ENCODE results near the gene CTNNBL1. TPM values are rescaled to one million over a fixed set of nuclear protein-coding genes. Genes with fewer than 3 reads are reported as not detected.
A peak's percentile ranks its signal among the peaks of the same experiment; 100 is the strongest.

The CTNNBL1 gene
- total and polyA plus RNA-seq, 2 donors (not counting 1 experiment from before 2014, with no cell fraction given) = 31.3 to 39.0 TPM

DNA sequence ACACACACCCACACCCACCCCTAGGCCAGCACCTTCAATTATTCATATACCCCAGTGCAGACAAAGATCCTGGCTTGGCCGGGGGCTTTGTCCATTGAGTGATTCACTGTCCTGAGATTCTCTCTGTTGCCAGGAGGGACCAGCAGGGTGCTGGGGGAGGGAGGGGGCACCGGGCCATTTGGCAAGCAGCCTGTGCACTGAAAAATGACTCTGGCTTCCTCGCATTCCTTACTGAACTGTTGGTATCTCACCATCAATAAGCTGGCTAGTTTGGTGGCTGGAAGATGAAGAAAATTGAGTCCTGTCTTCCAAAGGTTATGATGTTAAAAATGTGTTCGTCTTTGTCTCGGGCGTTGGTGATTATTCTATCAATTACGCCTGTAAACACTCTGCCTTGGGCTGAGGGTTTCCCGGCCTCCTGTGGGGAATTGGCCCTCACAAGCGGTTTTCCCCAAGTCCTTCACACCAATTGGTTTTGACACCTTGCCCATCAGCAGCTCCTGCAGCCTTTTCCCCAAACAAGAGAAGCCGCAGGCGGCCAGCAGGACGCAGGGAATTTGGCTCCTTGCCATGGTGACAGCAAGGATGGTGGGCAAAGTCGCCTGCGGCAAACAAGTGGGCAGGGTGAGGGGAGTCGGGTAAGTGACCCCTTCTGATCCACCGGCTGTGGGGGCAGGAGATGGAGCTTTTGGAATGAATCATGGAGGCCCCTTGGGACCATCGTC, 214.0 kb downstream of the CTNNBL1 start:
- H3K4me2 ChIP-seq (ENCODE audit: extremely low read depth, insufficient read depth, low read length) = no peak overlapping the region
- H2AFZ ChIP-seq (ENCODE audit: low read length) = no peak overlapping the region
- H3K79me2 ChIP-seq (ENCODE audit: control insufficient read depth, insufficient read depth, low read length) = no peaks in the 10 kb centered on the region
- peaks cover 3% of the 10 kb centered on the region for H3K4me1 ChIP-seq (ENCODE audit: control insufficient read depth, extremely low read depth, insufficient read depth, low read length)
- H3K9ac ChIP-seq (ENCODE audit: insufficient read depth, low read length) = no peak overlapping the region
- no peak overlapping the region for H3K27ac ChIP-seq (ENCODE audit: insufficient read depth, low read length)
- no peaks in the 10 kb centered on the region for H4K20me1 ChIP-seq (ENCODE audit: control insufficient read depth, extremely low read depth, insufficient read depth, low read length)
- H3K36me3 ChIP-seq (ENCODE audit: control insufficient read depth, insufficient read depth, low read length) = no peaks in the 10 kb centered on the region
- TF ChIP-seq, protein P1, sequence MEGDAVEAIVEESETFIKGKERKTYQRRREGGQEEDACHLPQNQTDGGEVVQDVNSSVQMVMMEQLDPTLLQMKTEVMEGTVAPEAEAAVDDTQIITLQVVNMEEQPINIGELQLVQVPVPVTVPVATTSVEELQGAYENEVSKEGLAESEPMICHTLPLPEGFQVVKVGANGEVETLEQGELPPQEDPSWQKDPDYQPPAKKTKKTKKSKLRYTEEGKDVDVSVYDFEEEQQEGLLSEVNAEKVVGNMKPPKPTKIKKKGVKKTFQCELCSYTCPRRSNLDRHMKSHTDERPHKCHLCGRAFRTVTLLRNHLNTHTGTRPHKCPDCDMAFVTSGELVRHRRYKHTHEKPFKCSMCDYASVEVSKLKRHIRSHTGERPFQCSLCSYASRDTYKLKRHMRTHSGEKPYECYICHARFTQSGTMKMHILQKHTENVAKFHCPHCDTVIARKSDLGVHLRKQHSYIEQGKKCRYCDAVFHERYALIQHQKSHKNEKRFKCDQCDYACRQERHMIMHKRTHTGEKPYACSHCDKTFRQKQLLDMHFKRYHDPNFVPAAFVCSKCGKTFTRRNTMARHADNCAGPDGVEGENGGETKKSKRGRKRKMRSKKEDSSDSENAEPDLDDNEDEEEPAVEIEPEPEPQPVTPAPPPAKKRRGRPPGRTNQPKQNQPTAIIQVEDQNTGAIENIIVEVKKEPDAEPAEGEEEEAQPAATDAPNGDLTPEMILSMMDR (conservative IDR thresholded peaks at IDR 0.05 in 1 of 2, IDR thresholded peaks at IDR 0.05 in 1 of 2; ENCODE audit: low read depth in 1 of 2, low read length in 2 of 2) = no peak
- no peak for TF ChIP-seq EZH2 (IDR thresholded peaks at IDR 0.05; ENCODE audit: low read length, missing control alignments)
- H3K27me3 ChIP-seq (ENCODE audit: control insufficient read depth, insufficient read depth, low read length) = peaks cover 49% of the 10 kb centered on the region
- H3K4me3 ChIP-seq (replicated peaks in 1 of 4; ENCODE audit: control extremely low read depth in 1 of 4, insufficient read depth in 1 of 4, low read depth in 3 of 4, low read length in 4 of 4) = no peak overlapping the region
- H3K9me3 ChIP-seq (ENCODE audit: control insufficient read depth, insufficient read depth, low read depth, low read length) = no peaks in the 10 kb centered on the region
- DNase-seq (ENCODE audit: low read depth in 2 of 2) = peak in 1 of 2 donors; percentile 92

DNA sequence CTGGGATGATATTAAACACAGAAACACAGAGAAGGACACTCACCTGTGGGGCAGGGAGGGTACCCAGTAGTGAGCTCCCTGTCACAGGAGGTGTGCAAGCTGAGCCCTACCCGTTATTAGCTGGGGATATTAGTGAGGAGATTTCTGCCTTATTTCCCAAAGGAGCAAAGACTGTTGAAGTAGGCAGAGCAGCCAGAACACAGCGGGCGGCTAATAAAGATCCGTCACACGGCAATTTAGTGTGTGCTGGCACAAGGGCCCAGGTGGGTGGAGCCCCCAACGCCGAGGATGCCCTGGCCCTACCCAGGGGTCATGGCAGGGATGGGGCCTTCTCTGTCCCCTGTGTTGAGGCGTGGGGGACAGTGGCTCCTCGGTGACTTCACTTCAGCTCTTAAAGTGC, 217.4 kb downstream of the CTNNBL1 start:
- peaks cover 3% of the 10 kb centered on the region for H3K4me1 ChIP-seq (ENCODE audit: control insufficient read depth, extremely low read depth, insufficient read depth, low read length)
- H3K4me2 ChIP-seq (ENCODE audit: extremely low read depth, insufficient read depth, low read length) = no peak overlapping the region
- H3K36me3 ChIP-seq (ENCODE audit: control insufficient read depth, insufficient read depth, low read length) = no peaks in the 10 kb centered on the region
- H3K9me3 ChIP-seq (ENCODE audit: control insufficient read depth, insufficient read depth, low read depth, low read length) = no peaks in the 10 kb centered on the region
- H4K20me1 ChIP-seq (ENCODE audit: control insufficient read depth, extremely low read depth, insufficient read depth, low read length) = no peaks in the 10 kb centered on the region
- H3K27me3 ChIP-seq (ENCODE audit: control insufficient read depth, insufficient read depth, low read length) = peaks cover 53% of the 10 kb centered on the region
- no peak overlapping the region for H3K4me3 ChIP-seq (replicated peaks in 1 of 4; ENCODE audit: control extremely low read depth in 1 of 4, insufficient read depth in 1 of 4, low read depth in 3 of 4, low read length in 4 of 4)
- no peak overlapping the region for H3K9ac ChIP-seq (ENCODE audit: insufficient read depth, low read length)
- TF ChIP-seq EZH2 (IDR thresholded peaks at IDR 0.05; ENCODE audit: low read length, missing control alignments) = no peak
- TF ChIP-seq, protein P1 (conservative IDR thresholded peaks at IDR 0.05 in 1 of 2, IDR thresholded peaks at IDR 0.05 in 1 of 2; ENCODE audit: low read depth in 1 of 2, low read length in 2 of 2) = no peak
- DNase-seq (ENCODE audit: low read depth in 2 of 2) = no peak
- no peaks in the 10 kb centered on the region for H3K79me2 ChIP-seq (ENCODE audit: control insufficient read depth, insufficient read depth, low read length)
- no peak overlapping the region for H3K27ac ChIP-seq (ENCODE audit: insufficient read depth, low read length)
- H2AFZ ChIP-seq (ENCODE audit: low read length) = no peak overlapping the region

DNA sequence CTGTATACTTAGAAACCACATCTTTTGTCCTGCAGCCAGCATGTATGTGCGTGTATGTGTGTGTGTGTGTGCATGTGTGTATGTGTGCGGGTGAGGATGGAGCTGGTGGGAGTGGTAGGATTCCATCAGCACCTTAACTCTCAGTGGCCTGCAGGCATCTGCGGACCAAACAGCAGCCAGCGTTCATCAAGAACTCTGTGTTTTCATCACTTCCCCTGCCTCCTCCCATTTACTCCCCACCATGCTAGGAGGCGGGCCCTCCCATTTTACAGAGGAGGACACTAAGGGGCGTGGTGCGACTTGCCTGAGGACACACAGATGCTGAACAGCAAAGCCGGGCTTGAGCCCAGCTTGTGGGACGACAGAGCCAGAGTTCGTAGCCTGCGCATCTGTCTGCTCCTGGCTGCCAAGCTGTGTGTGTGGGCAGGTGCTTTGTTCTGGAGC, 218.0 kb downstream of the CTNNBL1 start:
- Histone ChIP-seq H3K27me3 (ENCODE audit: control insufficient read depth, insufficient read depth, low read length) (peaks cover 52% of the 10 kb centered on the region), H3K4me1 (ENCODE audit: control insufficient read depth, extremely low read depth, insufficient read depth, low read length) (peaks cover 3% of the 10 kb centered on the region), H3K9me3 (ENCODE audit: control insufficient read depth, insufficient read depth, low read depth, low read length) (no peaks in the 10 kb centered on the region), H3K36me3 (ENCODE audit: control insufficient read depth, insufficient read depth, low read length) (no peaks in the 10 kb centered on the region), H2AFZ (ENCODE audit: low read length) (no peak overlapping the region), H3K27ac (ENCODE audit: insufficient read depth, low read length) (no peak overlapping the region), H4K20me1 (ENCODE audit: control insufficient read depth, extremely low read depth, insufficient read depth, low read length) (no peaks in the 10 kb centered on the region), H3K79me2 (ENCODE audit: control insufficient read depth, insufficient read depth, low read length) (no peaks in the 10 kb centered on the region), H3K4me3 (replicated peaks in 1 of 4; ENCODE audit: control extremely low read depth in 1 of 4, insufficient read depth in 1 of 4, low read depth in 3 of 4, low read length in 4 of 4) (no peak overlapping the region), H3K9ac (ENCODE audit: insufficient read depth, low read length) (no peak overlapping the region), H3K4me2 (ENCODE audit: extremely low read depth, insufficient read depth, low read length) (no peak overlapping the region)
- DNase-seq (ENCODE audit: low read depth in 2 of 2) = peak in 1 of 2 donors; percentile 43
- TF ChIP-seq, protein P1 (conservative IDR thresholded peaks at IDR 0.05 in 1 of 2, IDR thresholded peaks at IDR 0.05 in 1 of 2; ENCODE audit: low read depth in 1 of 2, low read length in 2 of 2) = no peak
- no peak for TF ChIP-seq EZH2 (IDR thresholded peaks at IDR 0.05; ENCODE audit: low read length, missing control alignments)
